Gastrocnemius medialis (tissue), 4 donors: ENCODE measurements around the gene CLASP1. TPM values are rescaled to one million over a fixed set of nuclear protein-coding genes. Genes with fewer than 3 reads are reported as not detected.

Source experiments
- ATAC-seq, 2 donors: fragments of 150-250 bp; one replicate each; pipeline ENCODE4 v1.9.1; 2016
- DNase-seq, 2 donors: peaks; one replicate each; pipeline ENCODE4 v3.0.0-alpha.2; 2019
- H3K27ac ChIP-seq, 4 donors: fragments of 200-600 bp; sonication (generic); 1 replicate in 1 of 4; 2 replicates in 3 of 4; pipeline ENCODE4 v1.5.1; 2016 to 2018; ENCODE audit warnings: mild to moderate bottlenecking in 2 of 4, moderate library complexity in 1 of 4
- H3K27me3 ChIP-seq, 3 donors: fragments of 200-600 bp; sonication (generic) in 2 of 3; 1 replicate in 1 of 3; 2 replicates in 2 of 3; pipeline versions ENCODE4 v1.5.1 to v1.6.0; 2016 to 2019; ENCODE audit warnings: mild to moderate bottlenecking in 1 of 3, moderate library complexity in 1 of 3
- H3K36me3 ChIP-seq, 2 donors: fragments of 200-600 bp; sonication (generic) in 1 of 2; one replicate each; pipeline ENCODE4 v1.5.1; 2017 to 2018
- H3K4me1 ChIP-seq, 2 donors: fragments of 200-600 bp; sonication (generic) in 1 of 2; one replicate each; pipeline ENCODE4 v1.5.1; 2016 to 2017; ENCODE audit warnings: mild to moderate bottlenecking in 2 of 2
- H3K4me3 ChIP-seq, 4 donors: fragments of 200-600 bp; sonication (generic) in 3 of 4; 1 replicate in 1 of 4; 2 replicates in 3 of 4; pipeline ENCODE4 v1.5.1; 2016 to 2019; ENCODE audit warnings: mild to moderate bottlenecking in 2 of 4
- H3K9me3 ChIP-seq, 3 donors: fragments of 200-600 bp; sonication (generic) in 2 of 3; 1 replicate in 1 of 3; 2 replicates in 2 of 3; pipeline ENCODE4 v1.5.1; 2016 to 2019
- CTCF ChIP-seq, 5 experiments: fragments of 450-650 bp in 3 of 5; fragments of 200-600 bp in 2 of 5; sonication (generic) in 2 of 5; IDR thresholded peaks in 4 of 5; conservative IDR thresholded peaks in 1 of 5; 1 replicate in 4 of 5; 2 replicates in 1 of 5; pipeline ENCODE4 v1.5.1; 2016 to 2019; ENCODE audit warnings: antibody characterized with exemption in 5 of 5, mild to moderate bottlenecking in 3 of 5, moderate library complexity in 3 of 5
- POLR2A ChIP-seq, 2 donors: fragments of 450-650 bp; IDR thresholded peaks; one replicate each; pipeline ENCODE4 v1.6.1; 2017; ENCODE audit warnings: antibody characterized with exemption in 2 of 2, mild to moderate bottlenecking in 2 of 2, moderate library complexity in 2 of 2
- in situ Hi-C, 4 donors: fragments of 200-750 bp; cut with MboI; loops; one replicate each; pipeline versions ENCODE4 v1.15.0 to v1.8.0; 2017; ENCODE audit warnings: low sequenced_read_pairs in 4 of 4
- intact Hi-C: fragments of 100-400 bp; cut with DNase I; formaldehyde crosslinking; loops from one replicate; pipeline ENCODE4 v1.15.1; 2023; ENCODE audit warnings: low total_unique reads
- total RNA-seq, 4 donors: library from RNA; depleted of rRNA; stranded (reverse); fragments of >200 nt; gene quantifications; one replicate each; pipeline versions ENCODE4 v1.1.0 to v1.2.3, GENCODE V29; 2016

The CLASP1 gene
- total RNA-seq, 4 donors from 2014 or later, result 50.1 to 73.9 (median 61.4) TPM

DNA sequence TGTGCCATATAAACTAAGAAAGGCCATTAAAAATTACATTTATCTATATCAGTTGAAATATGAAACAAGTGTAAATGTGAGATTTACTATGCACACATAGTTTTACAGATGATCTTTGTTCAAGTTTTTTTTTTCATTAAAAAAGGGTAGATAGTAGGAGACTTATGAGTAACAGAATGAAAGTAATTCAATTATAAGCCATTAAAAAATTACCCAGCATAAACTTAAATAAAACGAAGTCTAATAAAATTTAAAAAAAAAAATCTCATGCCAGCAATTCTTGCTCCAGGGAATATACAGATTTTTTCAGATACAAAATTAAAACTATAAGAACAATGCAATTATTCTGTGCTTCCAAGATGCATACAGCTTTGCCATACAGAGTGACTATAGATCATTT lies 236.9 kb downstream of the CLASP1 start:
- Histone ChIP-seq H3K27me3 (no peaks in the 10 kb centered on the region), H3K27ac (no peak overlapping the region), H3K9me3 (no peaks in the 10 kb centered on the region), H3K36me3 (peaks cover 0 to 41% of the 10 kb centered on the region in 2 donors), H3K4me1 (no peaks in the 10 kb centered on the region), H3K4me3 (no peak overlapping the region)
- TF ChIP-seq POLR2A (IDR thresholded peaks at IDR 0.05) (no peak), CTCF (IDR thresholded peaks at IDR 0.05 in 4 of 5, conservative IDR thresholded peaks at IDR 0.05 in 1 of 5) (no peak)
- in situ Hi-C loops (loop anchor here in 1 of 4 donors (25.0 kb wide), 1 partner anchor 300 kb away; no protein-coding TSS in a partner anchor), intact Hi-C loops (no loop called here)
- DNase-seq, result no peak
- no peak for ATAC-seq

- H3K4me3 ChIP-seq, result no peak overlapping the region
- H3K36me3 ChIP-seq, result peaks cover 0 to 56% of the 10 kb centered on the region in 2 donors
- H3K27ac ChIP-seq, result no peak overlapping the region
- ATAC-seq, result no peak
- no peak for DNase-seq
- in situ Hi-C loops (loop anchor here in 1 of 4 donors (25.0 kb wide), 1 partner anchor 302 kb away; no protein-coding TSS in a partner anchor), intact Hi-C loops (loop anchor here (10.0 kb wide), 1 partner anchor 85 kb away; no protein-coding TSS in a partner anchor)
- no peaks in the 10 kb centered on the region for H3K9me3 ChIP-seq
- no peaks in the 10 kb centered on the region for H3K4me1 ChIP-seq
- H3K27me3 ChIP-seq, result no peaks in the 10 kb centered on the region
- no peak for TF ChIP-seq POLR2A (IDR thresholded peaks at IDR 0.05)
- TF ChIP-seq CTCF (IDR thresholded peaks at IDR 0.05 in 4 of 5, conservative IDR thresholded peaks at IDR 0.05 in 1 of 5), result no peak
These were observed 239.3 kb downstream of the CLASP1 start for GRCh38 chr2:121409966-121410365.

DNA sequence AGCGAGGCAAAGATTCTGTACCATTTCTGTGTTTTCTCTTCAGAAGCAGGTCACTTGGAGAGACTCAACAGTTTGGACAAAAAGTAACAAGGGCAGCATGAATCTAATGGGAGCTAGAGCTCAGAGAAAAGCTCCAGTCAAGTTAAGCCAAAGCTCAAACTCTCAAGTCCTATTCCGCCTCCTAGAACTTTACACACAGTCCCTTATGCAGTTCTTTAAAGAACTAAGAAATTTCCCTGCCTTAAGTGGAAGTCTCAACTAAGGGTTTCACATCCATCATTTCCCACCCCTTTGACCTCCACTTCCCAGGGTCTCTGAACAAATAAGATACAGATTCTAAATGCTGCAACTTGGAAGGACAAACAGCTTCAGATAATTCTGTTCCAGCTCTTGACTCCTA lies 239.9 kb downstream of the CLASP1 start:
- ATAC-seq (no peak), DNase-seq (no peak)
- in situ Hi-C loops (loop anchor here in 1 of 4 donors (25.0 kb wide), 1 partner anchor 303 kb away; no protein-coding TSS in a partner anchor), intact Hi-C loops (loop anchor here (10.0 kb wide), 1 partner anchor 85 kb away; no protein-coding TSS in a partner anchor)
- Histone ChIP-seq H3K27ac (no peak overlapping the region), H3K27me3 (no peaks in the 10 kb centered on the region), H3K36me3 (peaks cover 0 to 61% of the 10 kb centered on the region in 2 donors), H3K9me3 (no peaks in the 10 kb centered on the region), H3K4me1 (no peaks in the 10 kb centered on the region), H3K4me3 (no peak overlapping the region)
- TF ChIP-seq POLR2A (IDR thresholded peaks at IDR 0.05), result no peak
- no peak for TF ChIP-seq CTCF (IDR thresholded peaks at IDR 0.05 in 4 of 5, conservative IDR thresholded peaks at IDR 0.05 in 1 of 5)

DNA sequence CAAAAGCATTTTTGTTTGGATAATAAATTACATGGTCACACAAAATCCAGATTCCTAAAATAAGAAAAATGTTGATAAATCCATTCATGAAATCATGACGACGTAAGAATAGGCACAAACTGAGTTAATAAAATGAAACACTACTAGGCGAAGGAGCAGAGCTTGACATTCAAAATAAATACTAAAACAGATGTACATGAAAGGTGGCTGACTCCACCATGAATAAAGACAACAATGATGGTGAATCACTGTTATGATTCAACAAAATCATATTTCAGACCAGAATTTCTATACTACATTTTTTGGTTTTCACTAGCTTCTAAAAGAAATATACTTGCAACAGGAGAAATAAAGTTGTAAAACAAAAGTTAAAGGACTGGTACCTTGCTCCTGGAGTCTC lies 240.6 kb downstream of the CLASP1 start:
- in situ Hi-C loops, result loop anchor here in 1 of 4 donors (25.0 kb wide), 1 partner anchor 304 kb away; no protein-coding TSS in a partner anchor
- intact Hi-C loops, result loop anchor here (10.0 kb wide), 1 partner anchor 86 kb away; no protein-coding TSS in a partner anchor

More for the DNA sequence above, 240.6 kb downstream of the CLASP1 start:
- Histone ChIP-seq H3K27ac (no peak overlapping the region), H3K4me3 (no peak overlapping the region), H3K36me3 (peaks cover 0 to 68% of the 10 kb centered on the region in 2 donors), H3K4me1 (no peaks in the 10 kb centered on the region), H3K27me3 (no peaks in the 10 kb centered on the region), H3K9me3 (no peaks in the 10 kb centered on the region)
- TF ChIP-seq CTCF (IDR thresholded peaks at IDR 0.05 in 4 of 5, conservative IDR thresholded peaks at IDR 0.05 in 1 of 5) (no peak), POLR2A (IDR thresholded peaks at IDR 0.05) (no peak)
- DNase-seq (no peak), ATAC-seq (no peak)
